ENCODE results near the gene PCDHA10. TPM values are rescaled to one million over a fixed set of nuclear protein-coding genes. Genes with fewer than 3 reads are reported as not detected.
"Not testable (repeated sequence)": the region's sequence is repeated elsewhere in the genome, so short reads cannot be mapped to it uniquely, and the experiment has no call there.

The PCDHA10 gene
- total RNA-seq, 4 donors from 2014 or later = 0.48 to 2.5 (median 1.5) TPM

DNA sequence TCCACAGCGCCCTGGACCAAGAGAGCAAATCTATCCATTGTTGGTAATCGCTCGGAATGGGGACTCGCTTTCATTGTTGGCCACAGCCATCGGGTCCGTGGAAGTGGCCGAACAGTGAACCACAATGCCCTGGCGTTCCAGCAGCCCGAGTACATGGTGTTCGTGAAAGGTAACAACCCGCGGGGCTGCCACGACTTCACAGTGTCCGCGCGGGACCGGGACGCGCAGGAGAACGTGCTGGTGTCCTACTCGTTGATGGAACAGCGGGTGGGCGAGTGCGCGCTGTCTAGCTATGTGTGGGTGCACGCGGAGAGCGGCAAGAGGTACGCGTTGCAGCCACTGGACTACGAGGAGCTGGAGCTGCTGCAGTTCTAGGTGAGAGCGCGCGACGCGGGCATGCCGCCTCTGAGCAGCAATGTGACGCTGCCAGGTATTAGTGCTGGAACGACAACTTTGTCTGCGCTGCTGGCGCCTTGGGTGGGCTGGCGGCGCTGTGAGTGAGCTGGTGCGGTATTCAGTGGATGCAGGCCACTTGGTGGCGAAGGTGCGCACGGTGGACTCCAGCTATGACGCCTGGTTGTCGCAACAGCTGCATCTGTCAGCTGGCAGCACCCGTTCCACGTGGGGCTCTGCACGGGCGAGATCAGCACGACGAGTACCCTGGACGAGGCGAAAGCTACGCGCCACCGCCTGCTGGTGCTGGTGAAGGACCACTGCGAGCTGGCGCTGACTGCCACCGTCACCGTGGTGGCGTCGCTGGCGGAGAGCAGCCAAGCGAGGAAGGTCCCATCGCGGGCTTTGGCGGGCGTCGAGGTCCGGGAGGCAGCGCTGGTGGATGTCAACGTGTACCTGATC is 7.0 kb downstream of the PCDHA10 start:
- ATAC-seq (ENCODE audit: low FRiP score) = no peak
- DNase-seq (ENCODE audit: low spot score) = no peak
- TF ChIP-seq, protein P1, sequence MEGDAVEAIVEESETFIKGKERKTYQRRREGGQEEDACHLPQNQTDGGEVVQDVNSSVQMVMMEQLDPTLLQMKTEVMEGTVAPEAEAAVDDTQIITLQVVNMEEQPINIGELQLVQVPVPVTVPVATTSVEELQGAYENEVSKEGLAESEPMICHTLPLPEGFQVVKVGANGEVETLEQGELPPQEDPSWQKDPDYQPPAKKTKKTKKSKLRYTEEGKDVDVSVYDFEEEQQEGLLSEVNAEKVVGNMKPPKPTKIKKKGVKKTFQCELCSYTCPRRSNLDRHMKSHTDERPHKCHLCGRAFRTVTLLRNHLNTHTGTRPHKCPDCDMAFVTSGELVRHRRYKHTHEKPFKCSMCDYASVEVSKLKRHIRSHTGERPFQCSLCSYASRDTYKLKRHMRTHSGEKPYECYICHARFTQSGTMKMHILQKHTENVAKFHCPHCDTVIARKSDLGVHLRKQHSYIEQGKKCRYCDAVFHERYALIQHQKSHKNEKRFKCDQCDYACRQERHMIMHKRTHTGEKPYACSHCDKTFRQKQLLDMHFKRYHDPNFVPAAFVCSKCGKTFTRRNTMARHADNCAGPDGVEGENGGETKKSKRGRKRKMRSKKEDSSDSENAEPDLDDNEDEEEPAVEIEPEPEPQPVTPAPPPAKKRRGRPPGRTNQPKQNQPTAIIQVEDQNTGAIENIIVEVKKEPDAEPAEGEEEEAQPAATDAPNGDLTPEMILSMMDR (IDR thresholded peaks at IDR 0.05) = no peak

DNA sequence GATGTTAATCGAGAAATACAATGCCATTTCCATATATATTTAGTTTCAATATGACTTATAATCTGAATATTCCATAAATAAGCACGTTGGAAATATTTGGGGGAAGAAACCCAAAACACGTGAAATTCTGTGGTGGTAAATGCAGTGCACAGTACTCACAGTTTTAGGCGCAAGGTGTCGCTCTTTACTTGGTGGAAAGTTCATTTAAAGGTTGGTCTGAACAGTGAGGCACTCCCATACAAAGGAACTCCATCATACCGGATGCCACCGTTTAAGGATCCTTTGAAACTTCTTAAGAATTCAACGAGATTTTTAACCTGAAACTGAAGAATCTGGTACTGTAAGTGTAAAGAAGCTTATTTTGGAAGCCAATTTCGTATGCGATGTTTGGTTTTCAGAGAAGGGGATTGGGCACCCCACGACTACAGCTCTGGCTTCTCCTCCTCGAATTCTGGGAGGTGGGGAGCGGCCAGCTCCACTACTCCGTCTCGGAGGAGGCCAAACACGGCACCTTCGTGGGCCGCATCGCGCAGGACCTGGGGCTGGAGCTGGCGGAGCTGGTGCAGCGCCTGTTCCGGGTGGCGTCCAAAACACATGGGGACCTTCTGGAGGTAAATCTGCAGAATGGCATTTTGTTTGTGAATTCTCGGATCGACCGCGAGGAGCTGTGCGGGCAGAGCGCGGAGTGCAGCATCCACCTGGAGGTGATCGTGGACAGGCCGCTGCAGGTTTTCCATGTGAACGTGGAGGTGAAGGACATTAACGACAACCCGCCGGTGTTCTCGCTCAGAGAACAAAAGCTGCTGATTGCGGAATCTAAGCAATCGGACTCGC is 13.2 kb downstream of the PCDHA10 start, which contains the start of gene PCDHA11:
Gene PCDHA11, plus strand, starts transcription at position 237 of the 834 bp plus-strand sequence. Its CDS starts 147 bp downstream, at position 384.
- no peak for ATAC-seq (ENCODE audit: low FRiP score)
- DNase-seq (ENCODE audit: low spot score) = no peak
- TF ChIP-seq, protein P1 (IDR thresholded peaks at IDR 0.05) = no peak

DNA sequence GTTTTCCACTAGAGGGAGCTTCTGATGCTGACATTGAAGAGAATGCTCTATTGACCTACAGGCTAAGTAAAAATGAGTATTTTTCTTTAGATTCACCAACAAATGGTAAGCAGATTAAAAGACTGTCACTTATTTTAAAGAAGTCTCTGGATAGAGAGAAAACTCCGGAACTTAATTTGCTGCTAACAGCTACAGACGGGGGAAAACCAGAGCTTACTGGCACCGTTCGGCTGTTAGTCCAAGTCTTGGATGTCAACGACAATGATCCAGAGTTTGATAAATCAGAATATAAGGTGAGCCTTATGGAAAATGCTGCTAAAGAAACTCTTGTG is 13.8 kb downstream of the PCDHA10 start:
- no peak for ATAC-seq (ENCODE audit: low FRiP score)
- DNase-seq (ENCODE audit: low spot score) = no peak
- TF ChIP-seq, protein P1 (IDR thresholded peaks at IDR 0.05) = no peak

DNA sequence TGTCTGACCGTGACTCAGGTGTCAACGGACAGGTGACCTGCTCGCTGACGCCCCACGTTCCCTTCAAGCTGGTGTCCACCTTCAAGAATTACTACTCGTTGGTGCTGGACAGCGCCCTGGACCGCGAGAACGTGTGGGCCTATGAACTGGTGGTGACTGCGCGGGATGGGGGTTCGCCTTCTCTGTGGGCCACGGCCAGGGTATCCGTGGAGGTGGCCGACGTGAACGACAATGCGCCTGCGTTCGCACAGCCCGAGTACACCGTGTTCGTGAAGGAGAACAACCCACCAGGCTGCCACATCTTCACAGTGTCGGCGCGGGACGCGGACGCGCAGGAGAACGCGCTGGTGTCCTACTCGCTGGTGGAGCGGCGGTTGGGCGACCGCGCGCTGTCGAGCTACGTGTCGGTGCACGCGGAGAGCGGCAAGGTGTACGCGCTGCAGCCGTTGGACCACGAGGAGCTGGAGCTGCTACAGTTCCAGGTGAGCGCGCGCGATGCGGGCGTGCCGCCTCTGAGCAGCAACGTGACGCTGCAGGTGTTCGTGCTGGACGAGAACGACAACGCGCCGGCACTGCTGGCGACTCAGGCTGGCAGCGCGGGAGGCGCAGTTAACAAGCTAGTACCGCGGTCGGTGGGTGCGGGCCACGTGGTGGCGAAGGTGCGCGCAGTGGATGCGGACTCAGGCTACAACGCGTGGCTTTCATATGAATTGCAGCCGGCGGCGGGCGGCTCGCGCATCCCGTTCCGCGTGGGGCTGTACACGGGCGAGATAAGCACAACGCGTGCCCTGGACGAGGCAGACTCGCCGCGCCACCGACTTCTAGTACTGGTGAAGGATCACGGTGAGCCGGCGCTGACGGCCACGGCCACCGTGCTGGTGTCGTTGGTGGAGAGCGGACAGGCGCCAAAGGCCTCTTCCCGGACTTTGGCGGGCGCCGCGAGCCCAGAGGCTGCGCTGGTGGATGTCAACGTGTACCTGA is 14.8 kb downstream of the PCDHA10 start:
- DNase-seq (ENCODE audit: low spot score) (no peak), ATAC-seq (ENCODE audit: low FRiP score) (no peak)
- TF ChIP-seq, protein P1 (IDR thresholded peaks at IDR 0.05) = no peak

DNA sequence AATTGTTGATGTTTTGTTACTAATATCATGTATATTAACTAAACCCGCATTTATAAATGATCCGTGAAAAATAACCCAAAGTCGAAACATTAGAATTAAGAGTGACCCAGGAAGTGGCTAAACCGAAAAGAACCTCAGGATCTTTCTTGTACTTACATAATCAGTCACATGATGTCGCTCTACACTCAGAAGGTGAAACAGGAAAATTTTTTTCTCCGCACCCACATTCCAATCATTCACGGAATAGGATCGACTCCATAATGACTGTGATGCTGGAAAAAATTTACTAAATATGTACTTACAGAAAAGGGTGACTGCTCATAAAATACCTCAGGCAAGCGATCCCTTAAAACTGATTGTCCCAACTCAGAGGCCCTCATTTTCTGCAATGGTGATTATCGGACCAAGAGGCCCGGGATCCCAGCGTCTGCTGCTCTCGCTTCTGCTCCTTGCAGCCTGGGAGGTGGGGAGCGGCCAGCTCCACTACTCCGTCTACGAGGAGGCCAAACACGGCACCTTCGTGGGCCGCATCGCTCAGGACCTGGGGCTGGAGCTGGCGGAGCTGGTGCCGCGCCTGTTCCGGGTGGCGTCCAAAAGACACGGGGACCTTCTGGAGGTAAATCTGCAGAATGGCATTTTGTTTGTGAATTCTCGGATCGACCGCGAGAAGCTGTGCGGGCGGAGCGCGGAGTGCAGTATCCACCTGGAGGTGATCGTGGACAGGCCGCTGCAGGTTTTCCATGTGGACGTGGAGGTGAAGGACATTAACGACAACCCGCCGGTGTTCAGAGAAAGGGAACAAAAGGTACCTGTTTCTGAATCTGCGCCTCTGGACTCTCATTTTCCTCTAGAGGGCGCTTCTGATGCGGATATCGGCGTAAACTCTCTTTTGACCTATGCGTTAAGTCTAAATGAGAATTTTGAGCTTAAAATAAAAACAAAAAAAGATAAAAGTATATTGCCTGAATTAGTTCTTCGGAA is 19.7 kb downstream of the PCDHA10 start, which contains the start of gene PCDHA12:
Gene PCDHA12, plus strand, starts transcription at position 224 of the 981 bp plus-strand sequence. Its CDS starts 165 bp downstream, at position 389.
- ATAC-seq (ENCODE audit: low FRiP score) (no peak), DNase-seq (ENCODE audit: low spot score) (no peak)
- TF ChIP-seq, protein P1 (IDR thresholded peaks at IDR 0.05) = no peak

DNA sequence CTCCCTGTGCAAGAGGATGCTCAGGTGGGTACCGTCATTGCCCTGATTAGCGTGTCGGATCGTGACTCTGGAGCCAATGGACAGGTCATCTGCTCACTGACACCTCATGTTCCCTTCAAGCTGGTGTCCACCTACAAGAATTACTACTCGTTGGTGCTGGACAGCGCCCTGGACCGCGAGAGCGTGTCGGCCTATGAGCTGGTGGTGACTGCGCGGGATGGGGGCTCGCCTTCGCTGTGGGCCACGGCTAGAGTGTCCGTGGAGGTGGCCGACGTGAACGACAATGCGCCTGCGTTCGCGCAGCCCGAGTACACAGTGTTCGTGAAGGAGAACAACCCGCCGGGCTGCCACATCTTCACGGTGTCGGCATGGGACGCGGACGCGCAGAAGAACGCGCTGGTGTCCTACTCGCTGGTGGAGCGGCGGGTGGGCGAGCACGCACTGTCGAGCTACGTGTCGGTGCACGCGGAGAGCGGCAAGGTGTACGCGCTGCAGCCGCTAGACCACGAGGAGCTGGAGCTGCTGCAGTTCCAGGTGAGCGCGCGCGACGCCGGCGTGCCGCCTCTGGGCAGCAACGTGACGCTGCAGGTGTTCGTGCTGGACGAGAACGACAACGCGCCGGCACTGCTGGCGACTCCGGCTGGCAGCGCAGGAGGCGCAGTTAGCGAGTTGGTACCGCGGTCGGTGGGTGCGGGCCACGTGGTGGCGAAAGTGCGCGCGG is 21.0 kb downstream of the PCDHA10 start:
- not testable (repeated sequence) for DNase-seq (ENCODE audit: low spot score)

More for the DNA sequence above, 21.0 kb downstream of the PCDHA10 start:
- ATAC-seq (ENCODE audit: low FRiP score) = not testable (repeated sequence)

Data from omental fat pad (tissue), 4 donors.